Neural crest cell (in vitro differentiated cells): ENCODE measurements around the gene TBC1D8. TPM values are rescaled to one million over a fixed set of nuclear protein-coding genes. Genes with fewer than 3 reads are reported as not detected.

ENCODE experiments used
- DNase-seq: peaks from one replicate; pipeline ENCODE4 v3.0.0; 2021; ENCODE audit warnings: low read depth, mixed read lengths, low spot score
- H3K27ac Mint-ChIP-seq: one replicate; pipeline ENCODE4 v1.8.0; 2021; ENCODE audit warnings: mild to moderate bottlenecking, mixed read lengths; ENCODE audit not compliant: unreplicated experiment
- H3K27me3 Mint-ChIP-seq: 2 replicates; pipeline ENCODE4 v1.8.0; 2021; ENCODE audit warnings: low read depth, mild to moderate bottlenecking, mixed read lengths
- H3K36me3 Mint-ChIP-seq: 2 replicates; pipeline ENCODE4 v1.8.0; 2021; ENCODE audit warnings: low read depth, mild to moderate bottlenecking, mixed read lengths
- H3K4me1 Mint-ChIP-seq: 2 replicates; pipeline ENCODE4 v1.8.0; 2021; ENCODE audit warnings: mixed read lengths
- H3K4me3 Mint-ChIP-seq: one replicate; pipeline ENCODE4 v1.8.0; 2021; ENCODE audit warnings: mild to moderate bottlenecking, mixed read lengths
- H3K9me3 Mint-ChIP-seq: 2 replicates; pipeline ENCODE4 v1.8.0; 2021; ENCODE audit warnings: mixed read lengths
- total RNA-seq: library from RNA; stranded (reverse); gene quantifications from 2 replicates; pipeline ENCODE4 v1.2.1, GENCODE V29; 2021
- TF ChIP-seq, protein P1 (sequence below): fragments of 200-600 bp; sonication (generic); conservative IDR thresholded peaks from 2 replicates; pipeline ENCODE4 v1.5.0; 2021; ENCODE audit warnings: antibody characterized with exemption, mild to moderate bottlenecking

Gene TBC1D8
- total RNA-seq, 1 donor from 2014 or later: 7.8 TPM

DNA sequence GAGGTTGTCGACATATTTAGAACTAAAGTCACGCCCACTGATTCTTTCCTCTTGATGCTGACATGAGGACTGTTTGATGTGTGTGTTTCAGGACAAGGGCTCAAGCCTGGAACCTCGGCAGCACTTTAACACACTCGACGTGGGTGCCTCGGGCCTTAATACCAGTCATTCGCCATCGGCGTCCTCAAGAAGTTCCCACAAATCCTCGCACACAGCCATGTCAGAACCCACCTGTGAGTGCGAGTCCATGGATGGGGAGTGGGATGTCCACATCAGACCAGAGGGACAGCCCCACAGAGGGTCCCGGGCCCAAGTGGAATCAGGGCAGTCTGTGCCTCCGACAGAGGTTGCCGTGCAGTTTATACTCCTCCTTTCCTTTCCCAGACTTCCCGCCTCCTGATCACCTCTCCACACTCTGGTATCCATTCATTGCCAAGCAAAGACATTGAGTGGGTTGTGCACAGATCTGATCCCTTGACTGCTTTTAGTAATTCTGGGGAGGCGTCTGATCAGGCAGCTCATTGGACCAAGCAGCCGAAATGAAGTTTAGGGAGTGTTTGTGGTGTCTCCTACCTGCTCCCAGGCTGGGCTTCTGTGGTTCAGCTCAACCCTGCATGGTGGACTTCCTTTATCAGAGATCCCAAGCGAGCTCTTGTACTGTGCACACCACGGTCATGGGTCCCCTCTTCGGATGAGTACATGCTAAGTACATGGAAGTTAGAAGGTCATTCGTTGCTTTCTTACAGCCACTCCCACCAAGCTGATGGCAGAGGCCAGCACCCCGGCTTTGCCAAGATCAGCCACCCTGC lies 176.3 kb downstream of the TBC1D8 start:
- TF ChIP-seq, protein P1, sequence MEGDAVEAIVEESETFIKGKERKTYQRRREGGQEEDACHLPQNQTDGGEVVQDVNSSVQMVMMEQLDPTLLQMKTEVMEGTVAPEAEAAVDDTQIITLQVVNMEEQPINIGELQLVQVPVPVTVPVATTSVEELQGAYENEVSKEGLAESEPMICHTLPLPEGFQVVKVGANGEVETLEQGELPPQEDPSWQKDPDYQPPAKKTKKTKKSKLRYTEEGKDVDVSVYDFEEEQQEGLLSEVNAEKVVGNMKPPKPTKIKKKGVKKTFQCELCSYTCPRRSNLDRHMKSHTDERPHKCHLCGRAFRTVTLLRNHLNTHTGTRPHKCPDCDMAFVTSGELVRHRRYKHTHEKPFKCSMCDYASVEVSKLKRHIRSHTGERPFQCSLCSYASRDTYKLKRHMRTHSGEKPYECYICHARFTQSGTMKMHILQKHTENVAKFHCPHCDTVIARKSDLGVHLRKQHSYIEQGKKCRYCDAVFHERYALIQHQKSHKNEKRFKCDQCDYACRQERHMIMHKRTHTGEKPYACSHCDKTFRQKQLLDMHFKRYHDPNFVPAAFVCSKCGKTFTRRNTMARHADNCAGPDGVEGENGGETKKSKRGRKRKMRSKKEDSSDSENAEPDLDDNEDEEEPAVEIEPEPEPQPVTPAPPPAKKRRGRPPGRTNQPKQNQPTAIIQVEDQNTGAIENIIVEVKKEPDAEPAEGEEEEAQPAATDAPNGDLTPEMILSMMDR: no peak
- no peaks in the 10 kb centered on the region for H3K36me3 Mint-ChIP-seq
- no peak for DNase-seq
- H3K4me1 Mint-ChIP-seq: peaks cover 24% of the 10 kb centered on the region
- no peaks in the 10 kb centered on the region for H3K9me3 Mint-ChIP-seq
- no peak overlapping the region for H3K27ac Mint-ChIP-seq
- no peaks in the 10 kb centered on the region for H3K27me3 Mint-ChIP-seq
- H3K4me3 Mint-ChIP-seq: no peak overlapping the region

DNA sequence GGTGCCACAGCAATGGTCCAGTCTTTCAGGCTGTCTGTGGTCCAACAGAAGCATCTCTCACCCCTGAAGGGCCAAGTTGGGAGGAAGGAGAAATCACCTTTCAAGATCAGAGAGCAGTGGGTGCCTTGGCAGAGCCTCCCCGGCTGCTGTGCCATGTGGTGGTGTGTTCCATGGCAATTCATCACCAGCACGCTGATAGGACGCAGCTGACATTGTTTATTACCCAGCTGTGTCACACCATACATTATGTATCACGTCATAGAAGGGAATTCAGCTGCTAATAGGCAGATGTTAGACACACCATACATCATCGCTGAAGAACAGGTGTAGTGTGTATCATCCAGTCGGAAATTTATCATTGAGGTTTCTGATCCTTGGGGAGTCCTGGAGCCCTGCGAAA lies 178.7 kb downstream of the TBC1D8 start:
- no peaks in the 10 kb centered on the region for H3K9me3 Mint-ChIP-seq
- no peak overlapping the region for H3K27ac Mint-ChIP-seq
- TF ChIP-seq, protein P1: no peak
- no peak for DNase-seq
- H3K4me3 Mint-ChIP-seq: no peak overlapping the region
- H3K4me1 Mint-ChIP-seq: peaks cover 10% of the 10 kb centered on the region
- H3K27me3 Mint-ChIP-seq: no peaks in the 10 kb centered on the region
- H3K36me3 Mint-ChIP-seq: no peaks in the 10 kb centered on the region

DNA sequence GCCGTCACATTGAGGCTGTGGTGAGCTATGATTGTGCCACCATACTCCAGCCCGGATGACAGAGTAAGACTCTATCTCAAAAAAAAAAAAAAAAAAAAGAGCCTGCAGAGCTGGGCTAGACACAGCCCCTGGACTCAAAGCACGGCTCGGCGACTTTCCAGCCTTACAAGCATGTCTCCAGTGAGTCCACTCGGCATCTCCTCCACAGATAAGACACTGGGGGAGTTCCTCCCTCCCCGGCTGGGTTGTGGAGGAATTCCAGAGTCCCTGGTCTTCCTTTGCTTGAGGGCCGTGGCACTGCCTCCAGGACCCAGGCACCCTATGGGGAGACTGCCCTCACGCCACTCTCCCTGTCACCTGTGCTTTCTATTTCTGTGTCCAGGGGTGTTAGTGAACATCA lies 180.0 kb downstream of the TBC1D8 start:
- H3K36me3 Mint-ChIP-seq: no peaks in the 10 kb centered on the region
- TF ChIP-seq, protein P1: no peak
- no peaks in the 10 kb centered on the region for H3K27me3 Mint-ChIP-seq

DNA sequence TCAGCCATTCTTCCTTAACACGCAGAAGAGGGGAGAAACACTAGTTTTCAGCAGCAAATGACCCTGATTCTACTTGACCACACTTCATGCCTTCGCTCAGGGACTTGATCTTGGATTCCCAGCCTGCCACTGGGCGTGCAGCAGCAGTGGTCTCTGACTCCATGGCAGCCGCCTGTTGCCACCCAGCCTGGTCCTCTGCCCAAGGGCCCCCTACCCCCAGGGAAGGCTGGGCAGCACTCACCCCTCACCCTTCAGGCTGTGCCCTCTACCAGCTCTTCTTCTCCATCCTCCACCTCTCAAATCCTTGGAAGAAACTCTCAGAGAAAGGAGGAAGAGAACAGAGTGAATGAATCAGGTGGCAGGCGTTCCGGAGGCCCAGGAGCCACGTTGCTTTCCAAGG lies 181.2 kb downstream of the TBC1D8 start:
- H3K4me3 Mint-ChIP-seq: no peak overlapping the region
- no peak for DNase-seq
- H3K27ac Mint-ChIP-seq: no peak overlapping the region
- H3K9me3 Mint-ChIP-seq: no peaks in the 10 kb centered on the region
- no peaks in the 10 kb centered on the region for H3K36me3 Mint-ChIP-seq
- H3K4me1 Mint-ChIP-seq: no peaks in the 10 kb centered on the region
- TF ChIP-seq, protein P1: no peak
- no peaks in the 10 kb centered on the region for H3K27me3 Mint-ChIP-seq

More for the DNA sequence above, 180.0 kb downstream of the TBC1D8 start:
- no peaks in the 10 kb centered on the region for H3K9me3 Mint-ChIP-seq
- no peak for DNase-seq
- no peak overlapping the region for H3K27ac Mint-ChIP-seq
- no peak overlapping the region for H3K4me3 Mint-ChIP-seq
- H3K4me1 Mint-ChIP-seq: no peaks in the 10 kb centered on the region

DNA sequence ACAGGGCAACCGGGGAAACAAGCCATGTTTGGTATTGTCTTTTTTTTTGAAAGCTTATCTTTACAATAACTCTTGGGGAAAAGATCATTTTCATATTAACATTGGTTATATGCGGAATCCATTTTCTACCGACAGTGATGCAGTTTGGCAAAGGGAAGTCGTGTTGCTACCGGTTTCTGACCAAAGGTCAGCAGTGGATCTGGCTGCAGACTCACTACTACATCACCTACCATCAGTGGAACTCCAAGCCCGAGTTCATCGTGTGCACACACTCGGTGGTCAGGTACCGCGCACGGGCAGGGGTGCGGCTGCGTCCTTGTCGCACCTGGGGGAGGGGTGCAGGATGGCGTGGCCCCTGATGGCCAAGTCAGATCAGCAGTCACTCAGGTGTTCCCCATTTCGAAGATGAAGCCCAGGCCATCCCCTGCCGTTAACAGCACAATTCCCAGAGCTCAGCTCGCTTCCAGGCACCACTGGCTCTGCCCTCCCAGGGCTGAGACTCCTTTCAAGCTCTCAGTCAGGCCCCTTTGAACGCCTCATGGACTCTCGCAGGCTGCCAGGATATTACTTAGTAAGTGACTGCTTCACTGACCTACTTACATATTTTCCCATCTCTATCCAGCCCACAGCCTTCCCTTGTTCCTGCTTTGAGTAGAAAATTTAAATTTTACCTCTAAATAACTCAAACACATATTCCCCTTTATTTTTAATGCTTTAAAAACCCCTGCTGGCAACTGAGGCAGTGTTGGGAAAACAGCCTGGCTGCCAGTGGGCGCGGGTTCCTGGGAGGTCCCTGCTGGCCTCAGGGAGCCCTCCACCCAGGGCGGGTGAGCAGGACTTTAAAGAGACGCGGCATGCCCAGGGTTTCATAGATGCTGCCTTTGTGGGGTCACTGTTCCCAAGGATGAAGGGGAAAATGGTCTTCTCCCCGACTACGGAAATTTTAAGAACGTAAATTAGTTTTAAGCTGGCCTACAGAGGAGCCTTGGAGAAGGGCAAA lies 182.7 kb downstream of the TBC1D8 start:
- Mint-ChIP-seq H3K36me3 (no peaks in the 10 kb centered on the region), H3K4me1 (no peaks in the 10 kb centered on the region), H3K27me3 (no peaks in the 10 kb centered on the region), H3K9me3 (no peaks in the 10 kb centered on the region), H3K27ac (no peak overlapping the region), H3K4me3 (no peak overlapping the region)
- TF ChIP-seq, protein P1: no peak
- DNase-seq: no peak
